ENCODE data around the gene ZFHX3.

The ZFHX3 gene

GRCh38 chr16:73028263-73028662, 19.7 kb downstream of the ZFHX3 start:
- H3K36me3 ChIP-seq, result no peaks in the 10 kb centered on the region
- no peaks in the 10 kb centered on the region for H3K27me3 ChIP-seq
- H3K27ac ChIP-seq, result peak overlapping the region; percentile 79 to 99
- intact Hi-C loops (cut with DNase I; ENCODE audit: low total_unique reads), result no loop called here
- DNase-seq, result peak in 1 of 2 donors; percentile 59
- H3K4me1 ChIP-seq, result peaks cover 12 to 100% (median 65%) of the 10 kb centered on the region in 4 donors
- TF ChIP-seq, protein P1, sequence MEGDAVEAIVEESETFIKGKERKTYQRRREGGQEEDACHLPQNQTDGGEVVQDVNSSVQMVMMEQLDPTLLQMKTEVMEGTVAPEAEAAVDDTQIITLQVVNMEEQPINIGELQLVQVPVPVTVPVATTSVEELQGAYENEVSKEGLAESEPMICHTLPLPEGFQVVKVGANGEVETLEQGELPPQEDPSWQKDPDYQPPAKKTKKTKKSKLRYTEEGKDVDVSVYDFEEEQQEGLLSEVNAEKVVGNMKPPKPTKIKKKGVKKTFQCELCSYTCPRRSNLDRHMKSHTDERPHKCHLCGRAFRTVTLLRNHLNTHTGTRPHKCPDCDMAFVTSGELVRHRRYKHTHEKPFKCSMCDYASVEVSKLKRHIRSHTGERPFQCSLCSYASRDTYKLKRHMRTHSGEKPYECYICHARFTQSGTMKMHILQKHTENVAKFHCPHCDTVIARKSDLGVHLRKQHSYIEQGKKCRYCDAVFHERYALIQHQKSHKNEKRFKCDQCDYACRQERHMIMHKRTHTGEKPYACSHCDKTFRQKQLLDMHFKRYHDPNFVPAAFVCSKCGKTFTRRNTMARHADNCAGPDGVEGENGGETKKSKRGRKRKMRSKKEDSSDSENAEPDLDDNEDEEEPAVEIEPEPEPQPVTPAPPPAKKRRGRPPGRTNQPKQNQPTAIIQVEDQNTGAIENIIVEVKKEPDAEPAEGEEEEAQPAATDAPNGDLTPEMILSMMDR (IDR thresholded peaks at IDR 0.05), result no peak
- H3K9me3 ChIP-seq, result no peaks in the 10 kb centered on the region
- H3K4me3 ChIP-seq, result no peak overlapping the region

- Histone ChIP-seq H3K27ac (peak overlapping the region; percentile 79 to 99), H3K36me3 (no peaks in the 10 kb centered on the region), H3K4me3 (peak overlapping the region in 1 of 2 donors; percentile 16), H3K27me3 (no peaks in the 10 kb centered on the region), H3K4me1 (peaks cover 10 to 100% (median 64%) of the 10 kb centered on the region in 4 donors), H3K9me3 (no peaks in the 10 kb centered on the region)
- intact Hi-C loops (cut with DNase I; ENCODE audit: low total_unique reads), result no loop called here
- peak in 1 of 2 donors; percentile 67 for DNase-seq
- TF ChIP-seq, protein P1 (IDR thresholded peaks at IDR 0.05), result no peak
These were observed 20.2 kb downstream of the ZFHX3 start for GRCh38 chr16:73027685-73028111.

- Histone ChIP-seq H3K4me3 (peak overlapping the region in 1 of 2 donors; percentile 16), H3K4me1 (peaks cover 8 to 100% (median 67%) of the 10 kb centered on the region in 4 donors), H3K27me3 (no peaks in the 10 kb centered on the region), H3K27ac (peak overlapping the region; percentile 79 to 99), H3K9me3 (no peaks in the 10 kb centered on the region), H3K36me3 (no peaks in the 10 kb centered on the region)
- TF ChIP-seq, protein P1 (IDR thresholded peaks at IDR 0.05), result no peak
- peak in 1 of 2 donors; percentile 45 for DNase-seq
- intact Hi-C loops (cut with DNase I; ENCODE audit: low total_unique reads), result no loop called here
These were observed 20.9 kb downstream of the ZFHX3 start for GRCh38 chr16:73026754-73027684.

- H3K36me3 ChIP-seq, result no peaks in the 10 kb centered on the region
- TF ChIP-seq, protein P1 (IDR thresholded peaks at IDR 0.05), result no peak
- intact Hi-C loops (cut with DNase I; ENCODE audit: low total_unique reads), result no loop called here
- peak overlapping the region in 1 of 2 donors; percentile 7 for H3K4me3 ChIP-seq
- peaks cover 10 to 100% (median 68%) of the 10 kb centered on the region in 4 donors for H3K4me1 ChIP-seq
- H3K27ac ChIP-seq, result peak overlapping the region; percentile 79 to 99
- H3K27me3 ChIP-seq, result no peaks in the 10 kb centered on the region
- DNase-seq, result peak in 1 of 2 donors; percentile 57
- H3K9me3 ChIP-seq, result no peaks in the 10 kb centered on the region
These were observed 22.1 kb downstream of the ZFHX3 start for GRCh38 chr16:73025856-73026210.

DNA sequence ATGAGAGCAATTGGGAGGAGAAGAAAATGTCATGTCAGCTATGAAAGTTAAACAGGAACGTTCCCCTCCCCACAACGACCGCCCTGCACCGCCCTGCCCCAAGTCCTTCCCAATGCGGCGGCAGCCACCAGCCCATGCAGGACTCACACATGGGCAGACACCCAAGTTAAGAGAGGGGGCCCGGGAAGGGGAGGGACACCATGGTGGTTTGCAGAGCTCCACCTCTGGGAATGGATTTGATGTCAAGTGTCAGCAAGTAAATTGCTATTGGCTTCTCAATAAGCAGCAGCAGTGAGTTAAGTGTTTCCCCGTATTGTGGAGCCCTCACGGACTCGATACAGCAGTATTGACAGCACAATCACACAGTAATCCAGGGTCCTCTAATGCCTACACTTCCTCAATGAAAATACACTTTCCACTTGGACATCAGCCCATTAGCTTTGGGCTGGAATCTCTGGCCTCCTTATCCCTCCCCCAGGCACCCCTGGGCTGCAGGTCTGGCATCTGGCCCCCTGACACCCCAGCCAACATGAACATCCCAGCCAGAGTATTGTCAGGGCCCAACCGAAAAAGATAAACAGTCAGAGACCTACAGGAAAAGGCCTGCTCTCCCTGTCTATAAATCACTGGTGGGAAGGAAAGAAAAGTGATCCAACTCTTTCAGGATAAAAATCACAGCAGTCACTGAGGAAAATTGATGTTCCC, 22.6 kb downstream of the ZFHX3 start:
- DNase-seq, result peak in 1 of 2 donors; percentile 82

More for the DNA sequence above, 22.6 kb downstream of the ZFHX3 start:
- H3K36me3 ChIP-seq, result no peaks in the 10 kb centered on the region
- H3K4me3 ChIP-seq, result peak overlapping the region; percentile 3 to 7
- peak overlapping the region; percentile 79 to 99 for H3K27ac ChIP-seq
- H3K9me3 ChIP-seq, result no peaks in the 10 kb centered on the region
- TF ChIP-seq, protein P1 (IDR thresholded peaks at IDR 0.05), result no peak
- intact Hi-C loops (cut with DNase I; ENCODE audit: low total_unique reads), result no loop called here
- H3K4me1 ChIP-seq, result peaks cover 10 to 100% (median 72%) of the 10 kb centered on the region in 4 donors
- H3K27me3 ChIP-seq, result no peaks in the 10 kb centered on the region
